Left ventricle myocardium superior (tissue), 1 donor: ENCODE measurements around the gene NOCT. TPM values are rescaled to one million over a fixed set of nuclear protein-coding genes. Genes with fewer than 3 reads are reported as not detected.
"Not testable (repeated sequence)": the region's sequence is repeated elsewhere in the genome, so short reads cannot be mapped to it uniquely, and the experiment has no call there.

Experiments
- ATAC-seq: fragments of 200-7000 bp; cut with Tn5 transposase; one replicate; pipeline ENCODE4 v1.9.1; 2020; ENCODE audit warnings: mild to moderate bottlenecking, moderate library complexity
- DNase-seq: peaks from one replicate; pipeline ENCODE4 v3.0.0-alpha.2; 2020
- intact Hi-C: fragments of 100-400 bp; cut with micrococcal nuclease; formaldehyde crosslinking; loops from one replicate; pipeline ENCODE4 v1.11.0; 2022
- total RNA-seq: library from RNA; stranded (reverse); fragmentation: NEBNext Ultra II Directional; extraction: Animal tissue kit (Norgen Biotek cat#: 25700); gene quantifications from one replicate; pipeline ENCODE4 v1.2.1, GENCODE V29; 2021
- donor health status: DM: no; HTN: yes; CAD: no; lungs with severe emphysema.

NOCT gene
- total RNA-seq, 1 donor from 2014 or later = 10.1 TPM

DNA sequence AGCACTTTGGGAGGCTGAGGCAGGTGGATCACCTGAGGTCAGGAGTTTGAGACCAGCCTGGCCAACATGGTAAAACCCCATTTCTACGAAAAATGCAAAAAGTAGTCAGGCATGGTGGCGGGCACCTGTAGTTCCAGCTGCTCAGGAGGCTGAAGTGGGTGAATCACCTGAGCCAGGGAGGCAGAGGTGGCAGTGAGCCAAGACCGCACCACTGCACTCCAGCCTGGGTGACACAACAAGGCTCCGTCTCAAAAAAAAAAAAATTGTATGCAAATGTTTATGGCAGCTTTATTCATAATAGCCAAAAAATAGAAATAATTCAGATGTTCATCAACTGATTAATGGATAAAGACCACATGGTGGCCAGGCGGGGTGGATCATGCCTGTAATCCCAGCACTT, 9.8 kb upstream of the NOCT start:
- ATAC-seq (no peak), DNase-seq (no peak)
- intact Hi-C loops = no loop called here

DNA sequence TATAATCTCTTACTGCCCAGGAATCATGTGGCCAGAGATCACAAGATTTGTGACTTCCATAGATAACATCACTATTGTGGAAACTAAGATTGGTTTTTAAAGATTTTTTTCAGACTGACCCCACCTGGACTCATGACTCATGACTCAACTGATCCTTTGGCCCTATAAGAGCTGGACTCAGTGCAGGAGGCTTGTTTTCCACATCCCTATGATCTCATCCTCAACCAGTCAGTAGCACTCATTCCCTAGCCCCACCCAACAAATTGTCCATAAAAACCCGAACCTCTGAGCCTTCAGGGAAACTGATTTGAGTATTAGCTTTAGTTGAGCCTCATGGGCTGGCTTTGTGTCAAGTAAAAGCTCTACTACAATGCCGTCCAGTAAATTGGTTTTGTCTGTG, 7.9 kb upstream of the NOCT start:
- ATAC-seq (no peak), DNase-seq (no peak)
- intact Hi-C loops = no loop called here

DNA sequence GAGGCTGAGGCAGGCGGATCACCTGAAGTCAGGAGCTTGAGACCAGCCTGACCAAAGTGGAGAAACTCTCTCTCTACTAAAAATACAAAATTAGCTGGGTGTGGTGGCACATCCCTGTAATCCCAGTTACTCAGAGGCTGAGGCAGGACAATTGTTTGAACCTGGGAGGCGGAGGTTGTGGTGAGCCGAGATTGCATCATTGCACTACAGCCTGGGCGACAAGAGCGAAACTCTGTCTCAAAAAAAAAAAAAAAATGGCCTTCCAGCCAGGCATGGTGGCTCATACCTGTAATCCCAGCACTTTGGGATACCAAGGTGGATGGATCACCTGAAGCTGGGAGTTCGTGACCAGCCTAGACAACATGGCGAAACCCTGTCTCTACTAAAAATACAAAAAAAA, 7.3 kb upstream of the NOCT start:
- DNase-seq, intact Hi-C loops, ATAC-seq: not testable (repeated sequence)

DNA sequence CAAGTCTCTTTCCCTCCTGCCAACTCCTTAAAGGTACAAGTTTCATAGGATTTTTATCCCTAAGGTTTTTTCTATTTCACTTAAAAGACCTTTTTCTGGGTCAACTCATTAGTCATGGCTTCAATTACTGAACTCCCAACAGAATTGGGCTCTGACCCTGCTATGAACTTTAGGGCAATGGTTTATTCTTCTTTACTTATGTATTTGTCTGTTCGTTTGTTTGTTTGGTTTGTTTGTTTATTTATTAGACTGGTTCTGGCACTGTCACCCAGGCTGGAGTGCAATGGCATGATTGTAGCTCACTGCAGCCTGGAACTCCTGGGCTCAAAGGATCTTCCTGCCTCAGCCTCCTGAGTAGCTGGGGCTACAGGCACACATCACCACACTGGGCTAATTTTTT, 5.9 kb upstream of the NOCT start:
- intact Hi-C loops = no loop called here
- DNase-seq (no peak), ATAC-seq (no peak)

DNA sequence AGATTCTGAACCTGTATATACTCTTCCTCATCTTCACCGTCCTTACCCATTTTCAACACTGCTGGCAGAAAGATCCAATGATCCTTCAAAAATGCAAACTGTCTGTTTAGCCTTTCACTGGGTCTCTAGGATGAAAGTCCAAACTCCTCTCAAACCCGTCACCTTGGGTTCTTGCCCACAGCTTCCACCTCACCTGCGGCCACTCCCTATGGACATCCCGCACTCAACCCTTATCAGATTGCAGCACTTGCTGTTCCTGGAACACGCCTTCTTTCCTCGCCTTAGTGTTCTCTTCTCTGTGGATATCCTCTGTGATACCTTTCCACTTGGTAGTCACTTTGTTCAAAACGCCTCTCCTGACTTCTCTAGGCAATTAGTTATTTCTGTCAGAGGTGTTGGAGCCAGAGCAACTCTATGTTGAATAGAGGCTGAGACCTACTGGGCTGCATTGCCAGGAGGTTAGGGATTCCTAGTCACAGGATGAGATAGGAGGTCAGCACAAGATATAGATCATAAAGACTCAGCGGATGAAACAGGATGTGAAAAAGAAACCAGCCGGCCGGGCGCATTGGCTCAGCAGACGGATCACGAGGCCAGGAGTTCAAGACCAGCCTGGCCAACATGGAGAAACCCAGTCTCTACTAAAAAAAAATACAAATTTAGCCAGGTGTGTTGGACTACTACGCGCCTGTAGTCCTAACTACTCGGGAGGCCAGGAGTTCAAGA, 4.2 kb upstream of the NOCT start:
- ATAC-seq = no peak
- intact Hi-C loops = no loop called here

DNA sequence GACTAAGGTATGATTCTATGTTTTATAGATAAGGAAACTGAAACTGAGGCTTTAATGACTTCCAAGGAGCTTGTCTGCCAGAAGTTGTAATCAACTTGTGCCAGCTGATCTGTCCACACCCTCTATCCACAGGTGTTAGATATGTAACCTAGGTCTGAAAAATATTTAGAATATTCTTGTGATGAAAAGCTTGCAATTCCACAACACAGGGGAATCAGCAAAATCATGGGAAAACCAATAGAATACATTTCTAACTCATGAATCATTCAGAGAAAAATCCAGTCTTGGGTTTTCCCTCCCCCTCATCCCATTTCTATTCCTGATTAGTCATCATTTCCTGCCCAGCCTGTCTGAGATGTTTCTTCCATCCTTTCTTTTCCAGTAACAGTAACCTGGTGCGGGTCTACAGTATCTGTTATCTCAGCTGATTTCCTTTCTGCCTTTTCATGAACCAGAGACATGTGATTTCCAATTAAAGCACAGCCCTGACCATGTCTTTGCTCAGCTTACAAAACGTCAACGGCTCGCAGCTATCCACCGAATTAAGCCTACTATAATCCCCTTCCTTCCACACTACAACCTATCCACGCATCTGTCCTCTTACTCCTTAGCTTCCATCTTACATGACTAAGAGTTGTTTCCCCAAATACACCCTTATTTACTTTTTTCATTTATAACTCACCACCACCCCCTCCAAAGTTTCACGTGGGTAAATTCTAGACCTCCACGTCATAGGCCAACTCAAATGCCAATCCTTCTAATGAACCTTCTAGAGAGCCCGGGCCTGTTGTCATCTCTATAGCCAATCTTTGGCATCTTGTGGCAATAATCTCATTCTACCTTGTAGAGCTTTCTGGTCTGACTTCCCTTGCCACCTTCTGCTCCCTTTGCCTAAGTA, 961 bp upstream of the NOCT start:
- intact Hi-C loops = no loop called here

More for the DNA sequence above, 4.2 kb upstream of the NOCT start:
- no peak for DNase-seq

DNA sequence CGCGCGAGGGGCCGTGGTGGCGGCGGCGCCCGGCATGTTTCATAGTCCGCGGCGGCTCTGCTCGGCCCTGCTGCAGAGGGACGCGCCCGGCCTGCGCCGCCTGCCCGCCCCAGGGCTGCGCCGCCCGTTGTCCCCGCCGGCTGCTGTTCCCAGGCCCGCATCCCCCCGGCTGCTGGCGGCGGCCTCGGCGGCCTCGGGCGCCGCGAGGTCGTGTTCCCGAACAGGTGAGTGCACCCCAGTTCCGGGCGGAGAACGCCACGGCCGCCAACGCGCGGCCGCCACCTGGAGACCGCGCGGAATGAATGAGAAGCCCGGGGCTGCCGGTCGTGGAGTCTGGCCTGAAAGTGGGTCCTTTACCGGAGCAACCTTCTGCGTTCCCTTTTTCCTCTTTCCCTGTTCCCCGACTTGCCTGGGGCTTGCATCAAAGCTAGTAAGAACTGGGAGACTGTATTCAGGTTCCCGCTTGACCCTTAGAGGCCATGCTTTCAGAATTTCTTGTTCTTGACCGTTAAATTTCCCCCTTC, 429 bp downstream of the NOCT start:
- intact Hi-C loops = no loop called here
- ATAC-seq = peak; percentile 69
- DNase-seq = peak; percentile 64

More for the DNA sequence above, 961 bp upstream of the NOCT start:
- ATAC-seq (peak; percentile 25), DNase-seq (no peak)

DNA sequence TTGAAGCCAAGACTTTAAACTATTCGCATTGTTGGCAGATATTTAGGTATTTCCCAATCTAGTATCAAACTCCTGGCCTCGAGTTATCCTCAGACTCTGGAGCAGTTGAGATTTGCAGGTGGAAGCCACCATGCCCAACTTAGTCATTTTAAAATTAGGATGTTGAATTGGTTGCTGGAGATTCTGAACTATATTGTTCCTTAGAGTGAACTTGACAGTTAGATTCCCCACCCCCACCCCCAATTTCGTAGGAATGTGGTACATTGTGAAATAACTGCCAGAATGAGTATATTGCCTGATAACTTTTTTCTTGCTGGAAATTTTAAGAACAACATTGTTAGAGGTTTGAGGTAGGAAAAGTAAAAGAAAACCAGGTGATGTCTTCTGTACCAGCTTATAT, 2.3 kb downstream of the NOCT start:
- intact Hi-C loops = no loop called here
- DNase-seq = no peak
- ATAC-seq = no peak

DNA sequence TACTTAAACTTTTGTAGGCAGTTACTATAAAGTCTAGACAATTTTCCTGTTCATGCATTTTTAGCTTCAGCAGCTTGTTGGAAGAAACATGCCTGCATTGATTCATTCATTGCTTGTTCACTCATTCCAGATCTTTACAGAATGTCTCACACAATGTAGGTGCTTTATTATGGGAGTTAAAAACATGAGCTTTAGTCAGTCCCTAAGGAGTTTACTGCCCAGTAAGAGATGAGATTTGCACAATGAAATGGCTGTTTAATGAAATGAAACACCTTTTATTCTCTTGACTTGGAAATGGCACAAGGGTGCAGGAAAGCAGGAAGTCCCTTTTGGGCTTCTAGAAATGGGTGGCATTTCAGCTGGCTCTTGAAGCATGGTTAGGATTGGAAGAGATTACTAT, 2.9 kb downstream of the NOCT start:
- no peak for ATAC-seq
- intact Hi-C loops = no loop called here
- no peak for DNase-seq

DNA sequence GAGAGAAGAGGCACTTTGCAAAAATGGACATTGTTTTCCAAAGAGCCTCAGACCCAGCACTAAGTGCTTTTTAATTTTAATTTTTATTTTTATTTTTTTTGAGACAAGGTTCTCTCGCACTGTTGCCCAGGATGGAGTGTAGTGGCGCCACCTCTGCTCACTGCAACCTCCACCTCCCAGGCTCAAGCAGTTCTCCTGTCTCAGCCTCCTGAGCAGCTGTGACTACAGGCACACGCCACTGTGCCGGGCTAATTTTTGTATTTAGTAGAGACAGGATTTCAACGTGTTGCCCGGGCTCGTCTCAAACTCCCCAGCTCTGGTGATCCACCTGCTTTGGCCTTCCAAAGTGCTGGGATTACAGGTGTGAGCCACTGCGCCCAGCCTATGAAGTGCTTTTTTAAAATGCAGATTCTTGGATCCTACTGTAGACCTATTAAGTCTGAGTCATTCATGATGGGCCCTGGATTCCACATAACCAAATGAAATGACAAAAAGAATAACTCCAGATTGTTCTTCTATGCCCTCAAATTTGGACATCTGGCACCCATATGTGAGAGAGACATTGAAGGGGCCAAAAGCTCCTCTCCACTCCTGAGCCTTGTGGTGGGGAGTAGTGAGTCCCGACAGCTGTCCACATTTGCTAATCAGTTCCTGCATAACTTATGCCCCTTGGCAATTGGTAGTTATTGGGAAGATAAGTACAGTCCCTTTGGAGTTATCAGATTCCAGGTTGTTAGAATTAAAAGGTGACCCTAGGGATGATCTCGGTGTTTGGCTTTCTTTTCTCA, 3.6 kb downstream of the NOCT start:
- intact Hi-C loops = no loop called here
- ATAC-seq (no peak), DNase-seq (no peak)

DNA sequence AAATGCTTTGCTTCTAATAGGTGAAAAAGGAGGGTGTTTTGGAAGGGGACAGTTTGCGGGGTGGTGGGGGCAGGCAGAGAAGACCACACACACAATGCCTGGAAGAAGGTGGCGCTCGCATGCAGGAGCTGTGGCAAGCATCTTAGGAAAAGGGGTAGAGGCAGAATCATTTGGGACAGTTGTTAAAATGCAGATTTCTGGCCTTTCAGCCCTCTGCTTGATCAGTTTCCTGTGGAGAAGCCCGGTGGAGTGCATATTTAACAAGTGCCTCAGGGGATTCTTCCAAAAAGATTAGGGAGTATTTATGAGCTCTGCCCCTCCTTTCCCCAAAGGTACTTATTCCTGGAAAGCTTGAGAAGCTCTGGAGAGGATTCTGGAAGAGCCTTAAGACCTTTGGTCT, 4.8 kb downstream of the NOCT start:
- no peak for ATAC-seq

DNA sequence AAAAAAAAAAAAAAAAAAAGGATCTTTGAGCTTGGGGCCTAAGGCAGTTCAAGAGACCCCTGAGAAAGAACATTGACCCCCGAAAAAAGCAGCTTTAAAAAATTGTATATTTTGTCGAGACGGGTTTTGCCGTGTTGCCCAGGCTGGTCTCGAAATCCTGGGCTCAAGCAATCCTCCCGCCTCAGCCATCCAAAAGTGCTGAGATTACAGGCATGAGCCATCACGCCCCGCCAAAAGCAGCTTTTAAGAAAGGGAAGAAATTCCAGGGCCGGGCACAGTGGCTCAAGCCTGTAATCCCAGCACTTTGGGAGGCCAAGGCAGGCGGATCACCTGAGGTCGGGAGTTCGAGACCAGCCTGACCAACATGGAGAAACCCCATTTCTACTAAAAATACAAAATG, 5.5 kb downstream of the NOCT start:
- ATAC-seq, DNase-seq, intact Hi-C loops: not testable (repeated sequence)

More for the DNA sequence above, 4.8 kb downstream of the NOCT start:
- intact Hi-C loops = no loop called here
- no peak for DNase-seq

DNA sequence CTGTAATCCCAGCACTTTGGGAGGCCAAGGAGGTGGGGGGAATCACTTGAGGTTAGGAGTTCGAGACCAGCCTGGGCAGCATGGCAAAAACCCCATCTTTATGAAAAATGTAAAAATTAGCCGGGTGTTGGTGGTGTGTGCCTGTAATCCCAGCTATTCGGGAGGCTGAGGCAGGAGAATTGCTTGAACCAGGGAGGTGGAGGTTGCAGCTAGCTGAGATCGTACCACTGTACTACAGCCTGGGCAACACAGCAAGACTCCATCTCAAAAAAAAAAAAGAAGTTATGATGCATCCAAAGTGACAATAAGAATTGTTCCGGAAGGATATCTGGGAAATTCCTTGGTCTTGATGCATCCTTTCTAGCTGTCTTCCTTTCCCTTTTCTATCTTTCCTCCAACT, 7.3 kb downstream of the NOCT start:
- DNase-seq = no peak
- no peak for ATAC-seq
- intact Hi-C loops = no loop called here

DNA sequence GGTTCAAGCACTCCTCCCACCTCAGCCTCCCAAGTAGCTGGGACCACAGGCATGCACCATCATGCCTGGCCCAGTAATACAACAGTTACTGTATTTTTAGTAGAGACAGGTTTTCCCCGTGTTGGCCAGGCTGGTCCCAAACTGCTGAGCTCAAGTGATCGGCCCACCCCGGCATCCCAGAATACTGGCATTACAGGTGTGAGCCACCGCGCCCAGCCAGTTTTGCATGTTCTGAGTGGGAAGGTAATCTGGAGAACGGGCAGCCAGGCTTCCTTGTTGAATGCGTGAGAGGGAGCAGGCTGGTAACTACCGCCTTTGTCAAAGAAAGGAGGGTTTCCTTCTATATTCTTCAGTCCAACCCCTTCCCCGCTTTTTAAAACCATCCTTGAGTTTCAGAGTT, 9.1 kb downstream of the NOCT start:
- intact Hi-C loops = no loop called here
- no peak for DNase-seq
- no peak for ATAC-seq

DNA sequence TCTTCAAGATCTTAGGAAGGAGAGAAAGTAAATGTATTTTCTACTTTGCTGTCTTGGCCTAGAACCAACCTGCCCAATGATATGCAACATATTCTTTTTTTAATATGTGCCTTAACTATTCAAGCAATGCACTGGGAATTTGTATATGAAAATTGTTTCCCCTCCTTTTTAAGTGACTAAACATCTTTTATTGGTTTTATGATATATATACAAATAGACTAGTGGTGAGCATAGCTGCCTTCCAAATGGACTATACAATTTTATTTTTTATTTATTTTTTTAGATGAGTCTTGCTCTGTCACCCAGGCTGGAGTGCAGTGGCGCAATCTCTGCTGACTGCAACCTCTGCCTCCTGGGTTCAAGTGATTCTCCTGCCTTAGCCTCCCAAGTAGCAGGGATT, 10.3 kb downstream of the NOCT start:
- ATAC-seq = no peak

DNA sequence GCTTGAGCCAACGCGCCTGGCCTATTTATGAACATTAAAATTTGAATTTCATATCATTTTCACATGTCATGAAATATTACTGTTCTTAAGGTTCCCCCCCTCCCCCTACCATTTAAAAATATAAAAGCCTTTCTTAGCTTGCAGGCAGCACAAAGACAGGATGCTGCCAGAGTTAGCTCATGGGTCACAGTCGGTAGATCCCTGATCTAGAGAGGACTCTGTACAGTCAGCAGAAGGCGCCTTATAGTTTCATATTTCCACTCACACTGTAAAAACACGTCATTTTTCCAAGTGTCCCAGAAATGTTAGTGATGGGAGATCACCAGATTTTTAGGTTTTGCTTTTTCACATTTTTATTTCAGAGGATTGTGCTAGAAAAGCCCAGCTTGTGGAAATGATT, 12.2 kb downstream of the NOCT start:
- intact Hi-C loops = no loop called here
- no peak for DNase-seq
- ATAC-seq = peak; percentile 37

More for the DNA sequence above, 10.3 kb downstream of the NOCT start:
- intact Hi-C loops = no loop called here
- no peak for DNase-seq

DNA sequence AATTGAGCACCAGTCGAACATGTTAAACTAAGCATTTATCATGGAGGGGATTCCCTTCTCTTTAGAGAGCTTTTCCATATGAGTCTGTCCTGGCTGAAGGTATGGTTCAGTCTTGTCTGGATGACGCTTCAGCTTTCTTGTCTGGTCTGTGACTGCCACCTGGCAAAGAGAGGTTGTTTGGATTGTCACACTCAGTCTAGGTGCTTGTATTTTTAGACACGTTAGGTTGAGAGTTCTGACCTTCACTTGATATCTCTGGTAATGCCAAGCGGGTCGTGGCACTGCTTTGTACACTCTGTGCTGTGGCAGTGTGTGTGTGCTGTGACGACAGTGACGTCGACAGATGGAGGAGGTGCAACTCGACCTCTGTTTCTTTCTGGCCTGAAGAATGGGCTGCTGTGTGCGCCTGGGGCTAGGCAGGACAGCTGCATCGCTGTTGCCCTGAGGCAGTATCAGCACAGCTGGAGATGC, 12.6 kb downstream of the NOCT start:
- ATAC-seq = peak; percentile 91
- intact Hi-C loops = no loop called here
- peak; percentile 85 for DNase-seq

DNA sequence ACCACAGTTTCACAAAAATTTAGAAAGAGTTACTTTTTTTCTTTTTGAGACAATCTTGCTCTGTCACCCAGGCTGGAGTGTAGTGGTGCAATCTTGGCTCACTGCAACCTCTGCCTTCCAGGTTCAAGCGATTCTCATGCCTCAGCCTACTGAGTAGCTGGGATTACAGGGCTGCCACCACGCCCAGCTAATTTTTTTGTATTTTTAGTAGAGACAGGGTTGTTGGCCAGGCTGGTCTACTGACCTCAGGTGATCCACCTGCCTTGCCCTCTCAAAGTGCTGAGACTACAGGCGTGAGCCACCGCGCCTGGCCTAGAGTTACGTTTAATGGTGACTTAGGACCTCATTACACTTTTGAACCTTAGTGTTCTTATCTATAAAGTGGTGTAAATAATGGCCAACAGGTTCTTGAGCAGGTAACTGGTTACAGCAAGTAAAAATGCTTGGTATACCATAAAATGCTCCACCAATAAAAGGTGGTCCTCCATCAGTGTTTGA, 14.3 kb downstream of the NOCT start:
- not testable (repeated sequence) for DNase-seq, ATAC-seq
- intact Hi-C loops = loop anchor here (10.0 kb wide), 2 partner anchors 55 to 145 kb away; partner anchors contain the start of gene ELF2
